GM21360 (cell line): ENCODE measurements around the gene PLOD3.
"Not testable (repeated sequence)": the region's sequence is repeated elsewhere in the genome, so short reads cannot be mapped to it uniquely, and the experiment has no call there.

Source experiments
- ATAC-seq: cut with Tn5 transposase; IDR thresholded peaks from one replicate; pipeline ENCODE4 v1.9.1; 2021; ENCODE audit warnings: mild to moderate bottlenecking, moderate library complexity; ENCODE audit not compliant: unreplicated experiment

PLOD3 gene

DNA sequence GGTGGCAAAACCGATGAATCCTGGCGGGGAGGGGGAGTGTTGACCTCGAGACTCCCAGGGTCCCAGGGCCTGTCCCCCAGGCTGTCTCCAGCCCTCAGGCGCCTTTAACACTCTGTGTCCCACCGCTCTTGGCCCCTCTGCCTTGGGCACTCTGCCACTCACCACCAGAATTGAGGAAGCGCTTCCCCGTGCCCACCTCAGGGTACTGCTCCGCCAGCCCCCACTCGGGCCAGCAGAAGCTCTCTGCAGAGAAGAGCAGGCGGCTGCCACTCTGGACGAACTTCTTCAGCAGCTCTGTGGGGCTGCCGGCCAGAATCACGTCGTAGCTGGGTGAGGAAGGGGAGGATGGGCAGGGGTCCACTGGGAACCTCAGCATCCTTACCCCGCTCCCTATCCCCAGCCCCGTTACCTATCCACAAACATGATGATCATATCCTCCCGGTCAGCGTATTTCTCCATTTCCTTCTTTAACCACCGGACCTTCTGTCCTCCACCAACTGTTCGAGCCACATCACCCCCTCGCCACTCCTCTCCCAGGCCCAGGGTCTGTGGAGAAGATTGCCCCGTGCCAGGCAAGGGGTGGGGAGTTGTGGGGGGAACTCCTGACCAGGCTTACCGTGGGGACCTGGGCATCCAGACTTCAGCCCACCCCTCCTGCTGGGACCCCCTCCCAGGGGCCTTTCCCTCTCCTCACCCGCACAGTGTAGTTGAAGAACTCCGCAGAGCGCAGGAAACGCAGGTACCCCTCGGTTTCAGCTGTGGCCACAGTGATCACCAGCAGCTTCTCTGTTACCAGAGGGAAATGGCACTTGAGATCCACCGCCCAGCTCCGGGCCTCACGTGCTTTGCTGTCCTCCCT, 1.2 kb downstream of the PLOD3 start:
- ATAC-seq: no peak

DNA sequence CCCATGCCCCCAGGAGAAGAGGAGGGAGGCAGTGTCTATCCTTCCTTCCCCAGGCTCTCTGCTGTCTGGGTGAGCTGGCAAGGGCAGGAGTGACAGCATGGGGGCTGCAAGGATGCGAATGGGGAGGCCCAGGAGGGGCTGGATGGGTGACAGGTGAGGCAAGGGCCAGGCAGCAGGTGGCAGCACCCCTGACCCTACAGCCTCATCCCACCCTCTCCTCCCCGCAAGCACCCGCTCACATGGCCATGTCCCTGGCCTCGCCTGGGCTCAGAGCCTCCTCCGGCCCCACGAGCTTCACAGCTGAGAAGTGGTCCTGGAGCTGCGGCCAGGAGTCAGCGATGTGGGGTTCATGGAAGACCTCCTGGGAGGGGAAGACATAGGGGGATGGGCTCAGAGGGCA, 5.4 kb downstream of the PLOD3 start:
- no peak for ATAC-seq

- ATAC-seq: no peak
Measured at GRCh38 chr7:101211501-101211900, 5.9 kb downstream of the PLOD3 start.

DNA sequence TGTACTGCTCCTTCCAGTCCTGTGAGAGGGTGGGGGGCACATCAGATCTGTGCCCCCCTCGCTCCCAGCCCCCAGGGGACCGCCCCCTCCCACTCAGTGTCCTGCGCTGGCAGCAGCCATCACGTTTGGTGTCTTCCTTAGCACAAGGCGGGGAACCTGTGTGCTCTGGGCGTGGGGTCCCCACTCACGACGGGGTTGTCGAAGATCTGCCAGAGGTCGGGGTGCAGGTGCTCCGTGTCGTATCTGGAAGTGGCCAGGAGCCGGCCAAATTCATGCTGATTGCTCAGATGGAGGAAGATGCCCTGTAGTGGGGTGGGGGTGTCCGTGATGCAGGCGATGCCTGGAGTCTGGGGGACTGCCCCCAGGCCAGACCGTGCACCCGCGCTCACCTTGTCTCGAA, 7.2 kb downstream of the PLOD3 start:
- no peak for ATAC-seq

DNA sequence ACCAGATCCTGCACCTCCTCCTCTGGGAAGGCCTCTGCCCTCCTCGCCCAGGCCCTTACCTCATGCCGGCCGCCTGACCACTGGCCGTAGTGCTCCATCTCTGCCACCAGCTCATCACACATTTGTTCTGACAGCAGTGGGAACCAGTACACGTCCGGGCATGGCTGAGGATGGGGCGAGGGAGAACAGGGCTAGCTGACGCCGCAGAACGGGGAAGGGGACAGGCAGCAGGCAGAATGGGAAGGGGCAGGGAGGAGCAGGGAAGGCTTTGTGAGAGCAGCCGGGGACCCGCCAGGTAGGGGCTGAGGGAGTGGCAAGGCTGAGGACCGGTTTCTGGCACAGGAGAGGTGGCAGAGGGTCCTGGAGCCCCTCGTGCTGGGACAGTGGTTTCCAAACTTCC, 8.6 kb downstream of the PLOD3 start:
- ATAC-seq: no peak

GRCh38 chr7:101207459-101207858, 9.9 kb downstream of the PLOD3 start:
- ATAC-seq: no peak

GRCh38 chr7:101206665-101207042, 10.7 kb downstream of the PLOD3 start:
- ATAC-seq: no peak

- no peak for ATAC-seq
Measured at GRCh38 chr7:101205901-101206664, 11.3 kb downstream of the PLOD3 start.

GRCh38 chr7:101203740-101204738, 13.3 kb downstream of the PLOD3 start:
- not testable (repeated sequence) for ATAC-seq

- ATAC-seq: no peak
Measured at GRCh38 chr7:101202603-101202918, 14.8 kb downstream of the PLOD3 start.

DNA sequence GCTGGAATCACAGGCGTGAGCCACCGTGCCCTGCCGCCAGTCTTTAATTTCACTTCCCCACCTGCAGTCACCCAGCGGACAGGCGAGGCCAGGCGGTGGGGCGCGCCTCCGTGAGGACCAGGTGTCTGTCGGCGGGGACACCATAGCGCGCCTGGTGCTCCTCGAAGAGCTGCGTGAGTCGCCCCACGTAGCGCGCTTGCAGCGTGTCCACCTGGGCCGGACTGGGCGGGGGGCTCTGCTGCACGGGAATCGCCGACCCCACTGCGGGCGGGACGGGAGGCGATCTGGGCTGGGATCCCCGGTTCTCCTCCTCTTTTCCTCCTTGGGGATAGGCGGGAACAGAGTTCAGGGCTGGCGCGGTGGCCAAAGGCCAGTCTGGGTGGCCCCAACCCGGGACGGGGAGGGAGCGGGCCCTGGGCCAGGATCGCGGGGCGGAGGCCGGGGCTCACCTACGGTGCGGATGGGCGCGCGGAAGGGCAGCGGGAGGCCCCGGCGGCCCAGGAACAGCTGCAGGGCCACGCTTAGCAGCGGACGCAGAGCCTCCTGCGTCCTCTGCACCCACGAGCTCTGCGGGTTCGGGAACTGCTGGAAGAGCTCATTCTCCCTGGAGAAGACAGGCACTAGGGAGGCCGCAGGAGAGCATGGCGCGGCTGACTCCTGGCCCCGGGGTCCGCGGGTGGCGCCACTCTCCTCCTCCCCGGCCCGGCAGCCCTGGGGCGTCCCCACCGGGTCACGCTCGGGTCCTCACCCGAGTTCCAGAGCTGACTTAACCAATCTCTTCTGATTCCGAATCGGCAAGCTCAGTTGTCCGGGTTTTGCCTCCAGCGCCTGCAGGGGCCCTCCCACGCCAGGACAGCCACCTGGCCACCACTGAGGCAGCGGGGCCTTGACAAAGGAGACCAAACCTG, 15.4 kb downstream of the PLOD3 start:
- no peak for ATAC-seq

DNA sequence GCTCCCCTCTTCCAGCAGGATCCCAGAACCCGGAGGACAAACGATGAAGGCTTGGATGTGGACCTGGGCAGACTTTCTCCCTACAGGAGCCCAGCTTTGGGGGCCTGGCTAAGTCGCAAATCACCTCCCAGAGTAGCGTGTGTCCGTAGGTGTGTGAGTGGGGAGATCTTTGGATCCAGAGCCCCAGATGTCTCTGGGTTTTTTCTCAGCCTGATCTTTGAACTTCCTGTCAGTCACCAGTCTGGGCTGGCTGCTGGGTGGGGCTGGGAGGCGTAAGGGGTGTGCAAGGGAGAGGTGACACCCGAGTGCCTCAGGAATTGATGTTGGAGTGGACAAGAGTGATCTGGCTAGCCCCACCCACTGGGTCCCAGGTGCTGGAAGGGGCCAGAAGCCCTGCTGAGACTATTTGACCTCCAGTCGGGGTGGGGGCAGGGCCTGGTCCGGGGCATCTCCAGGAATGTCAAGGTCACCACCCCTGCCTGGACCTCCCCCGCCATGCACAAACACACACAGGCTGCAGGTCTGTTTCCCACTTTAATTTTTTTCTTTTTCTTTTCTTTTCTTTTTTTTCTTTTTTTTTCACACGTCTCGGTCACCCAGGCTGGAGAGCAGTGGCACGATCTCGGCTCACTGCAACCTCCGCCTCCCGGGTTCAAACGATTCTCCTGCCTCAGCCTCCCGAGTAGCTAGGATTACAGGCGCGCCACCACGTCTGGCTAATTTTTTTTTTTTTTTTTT, 16.4 kb downstream of the PLOD3 start, which contains the start of gene MOGAT3:
Gene MOGAT3 (minus strand): TSS at position 175 of the 738 bp plus-strand sequence. CDS start 182 bp downstream, outside the sequence.
- no peak for ATAC-seq

- no peak for ATAC-seq
Measured at GRCh38 chr7:101200504-101200861, 16.9 kb downstream of the PLOD3 start.

- not testable (repeated sequence) for ATAC-seq
Measured at GRCh38 chr7:101199522-101199921, 17.9 kb downstream of the PLOD3 start.

GRCh38 chr7:101198476-101198875, 18.9 kb downstream of the PLOD3 start:
- no peak for ATAC-seq

DNA sequence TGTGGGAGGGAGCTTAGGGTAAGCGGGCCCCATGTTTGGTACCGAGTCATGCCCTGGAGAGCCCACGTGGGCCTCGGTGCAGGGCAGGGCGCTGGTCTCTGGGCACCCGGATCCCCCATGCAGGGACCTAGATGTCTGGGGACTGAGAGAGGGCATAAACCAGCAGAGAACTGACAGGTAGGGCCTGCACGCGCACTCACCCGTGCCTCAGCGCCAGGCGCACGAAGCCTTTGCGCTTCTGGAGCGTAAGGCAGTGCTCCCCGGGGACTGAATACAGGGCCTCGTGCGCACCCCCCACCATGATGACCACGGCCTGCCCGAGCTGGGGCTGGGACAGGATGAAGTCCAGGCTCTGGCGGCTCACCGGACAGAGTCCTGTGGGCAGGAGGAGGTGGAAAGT, 19.4 kb downstream of the PLOD3 start:
- no peak for ATAC-seq

GRCh38 chr7:101195884-101196283, 21.5 kb downstream of the PLOD3 start:
- ATAC-seq: no peak

GRCh38 chr7:101189109-101189508, 28.3 kb downstream of the PLOD3 start:
- ATAC-seq: no peak

DNA sequence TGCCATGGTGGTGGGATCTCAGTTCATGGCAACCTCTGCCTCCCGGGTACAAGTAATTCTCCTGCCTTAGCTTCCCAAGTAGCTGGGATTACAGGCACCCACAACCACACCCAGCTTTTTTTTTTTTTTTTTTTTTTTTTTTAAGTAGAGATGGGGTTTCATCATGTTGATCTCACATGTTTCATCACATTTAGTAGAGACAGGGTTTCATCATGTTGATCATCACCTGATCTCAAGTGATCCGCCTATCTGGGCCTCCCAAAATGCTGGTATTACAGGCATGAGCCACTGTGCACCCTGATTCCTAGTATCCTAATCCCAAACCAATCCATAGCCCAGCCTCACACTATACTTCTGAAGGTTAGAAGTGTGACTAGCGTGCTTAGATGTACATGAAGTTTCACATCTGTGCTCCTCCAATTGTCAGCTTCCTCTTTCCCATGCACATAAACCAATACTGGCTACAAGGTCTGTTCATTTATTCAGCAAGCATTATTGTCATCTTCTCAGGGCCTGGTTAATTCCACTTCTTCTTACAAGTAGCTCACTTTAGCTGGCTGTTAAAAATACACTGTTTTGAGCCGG, 30.4 kb downstream of the PLOD3 start:
- ATAC-seq: no peak
